IMR-90 (cell line): Measurements from ENCODE around the gene GPR15LG. TPM values are rescaled to one million over a fixed set of nuclear protein-coding genes. Genes with fewer than 3 reads are reported as not detected.

Source experiments
- ATAC-seq: fragments of 200-7000 bp; cut with Tn5 transposase; 2 replicates; pipeline ENCODE4 v1.9.1; 2020; ENCODE audit warnings: low read depth, mild to moderate bottlenecking, moderate library complexity
- BruUV-seq: library from RNA; stranded (reverse); fragments of 400-500 nt; replicated peaks from 2 replicates; lab custom pipeline; 2021; lab: Mats Ljungman, UMichigan
- CTCF ChIA-PET: fragments of 300-600 bp; formaldehyde crosslinking; extraction: SDS; loops from one replicate; lab custom pipeline; 2021; ENCODE audit warnings: antibody characterized with exemption; lab: Yijun Ruan, JAX
- POLR2A ChIA-PET: fragments of 300-600 bp; sonication (Branson Sonifier 250); formaldehyde crosslinking; loops from one replicate; lab custom pipeline; 2022; ENCODE audit warnings: antibody characterized with exemption; ENCODE audit not compliant: unreplicated experiment; lab: Charles Lee
- DNase-seq: peaks from one replicate; pipeline ENCODE4 v3.0.0; 2013
- H2AFZ ChIP-seq: replicated peaks from 2 replicates; pipeline ENCODE3; 2013; ENCODE audit warnings: low read length, mild to moderate bottlenecking; ENCODE audit not compliant: poor library complexity
- H2AK5ac ChIP-seq: 2 replicates; pipeline ENCODE4 v1.6.1; 2013; ENCODE audit warnings: low read depth, low read length, inconsistent platforms
- H2AK9ac ChIP-seq: replicated peaks from 2 replicates; pipeline ENCODE3; 2013; ENCODE audit warnings: mild to moderate bottlenecking, low read depth, low read length, moderate library complexity; ENCODE audit not compliant: poor library complexity
- H2BK120ac ChIP-seq: 2 replicates; pipeline ENCODE4 v1.6.1; 2013; ENCODE audit warnings: low read depth, low read length, inconsistent platforms
- H2BK15ac ChIP-seq: 3 replicates; pipeline ENCODE4 v1.6.1; 2013; ENCODE audit warnings: low read depth, low read length, inconsistent platforms
- H2BK20ac ChIP-seq: 2 replicates; pipeline ENCODE4 v1.6.1; 2013; ENCODE audit warnings: low read depth, mild to moderate bottlenecking, inconsistent platforms, low read length, moderate library complexity
- H2BK5ac ChIP-seq: 2 replicates; pipeline ENCODE4 v1.6.1; 2013; ENCODE audit warnings: mild to moderate bottlenecking, low read depth, low read length, inconsistent platforms; ENCODE audit not compliant: poor library complexity, severe bottlenecking
- H3K14ac ChIP-seq: replicated peaks from 2 replicates; pipeline ENCODE4 v1.6.1; 2013; ENCODE audit warnings: low read depth, low read length, inconsistent platforms
- H3K18ac ChIP-seq: 2 replicates; pipeline ENCODE4 v1.6.1; 2013; ENCODE audit warnings: low read depth, low read length, control low read depth
- H3K23ac ChIP-seq: 2 replicates; pipeline ENCODE4 v1.6.1; 2013; ENCODE audit warnings: low read depth, low read length, inconsistent platforms
- H3K27ac ChIP-seq: 2 replicates; pipeline ENCODE4 v1.5.1; 2013; ENCODE audit warnings: mild to moderate bottlenecking, control low read depth, low read length; ENCODE audit not compliant: insufficient read depth
- H3K27me3 ChIP-seq: 2 replicates; pipeline ENCODE4 v1.6.1; 2013; ENCODE audit warnings: low read length; ENCODE audit not compliant: control insufficient read depth, insufficient read depth
- H3K36me3 ChIP-seq: 2 replicates; pipeline ENCODE4 v1.6.1; 2013; ENCODE audit warnings: low read length, mixed read lengths; ENCODE audit not compliant: control insufficient read depth, insufficient read depth
- H3K4ac ChIP-seq: 2 replicates; pipeline ENCODE4 v1.6.1; 2013; ENCODE audit warnings: low read depth, low read length, inconsistent platforms
- H3K4me1 ChIP-seq: 2 replicates; pipeline ENCODE4 v1.6.1; 2013; ENCODE audit warnings: low read length, mixed read lengths; ENCODE audit not compliant: control insufficient read depth, insufficient read depth
- H3K4me2 ChIP-seq: 2 replicates; pipeline ENCODE4 v1.6.1; 2013; ENCODE audit warnings: low read depth, mild to moderate bottlenecking, control low read depth, low read length, moderate library complexity
- H3K4me3 ChIP-seq: 2 replicates; pipeline ENCODE4 v1.5.1; 2013; ENCODE audit warnings: low read depth, mild to moderate bottlenecking, control low read depth, low read length, moderate library complexity; ENCODE audit not compliant: insufficient read depth
- H3K56ac ChIP-seq: 2 replicates; pipeline ENCODE4 v1.6.1; 2013; ENCODE audit warnings: low read length, inconsistent platforms; ENCODE audit not compliant: insufficient read depth; ENCODE audit errors: extremely low read depth
- H3K79me1 ChIP-seq, 2 experiments: 2 replicates each; pipeline ENCODE4 v1.6.1; 2013; ENCODE audit warnings: low read length in 2 of 2, inconsistent platforms in 1 of 2, low read depth in 1 of 2
- H3K9ac ChIP-seq: 2 replicates; pipeline ENCODE4 v1.6.1; 2013; ENCODE audit warnings: low read depth, low read length, control low read depth
- H3K9me1 ChIP-seq: 2 replicates; pipeline ENCODE4 v1.6.1; 2013; ENCODE audit warnings: low read length, inconsistent platforms; ENCODE audit not compliant: insufficient read depth
- H3K9me3 ChIP-seq: 2 replicates; pipeline ENCODE4 v1.6.1; 2013; ENCODE audit warnings: low read length; ENCODE audit not compliant: control insufficient read depth, insufficient read depth
- H4K20me1 ChIP-seq: 2 replicates; pipeline ENCODE4 v1.6.1; 2013; ENCODE audit warnings: low read length, inconsistent platforms; ENCODE audit not compliant: insufficient read depth
- H4K5ac ChIP-seq: 2 replicates; pipeline ENCODE4 v1.6.1; 2013; ENCODE audit warnings: mild to moderate bottlenecking, low read depth, low read length, control low read depth
- H4K8ac ChIP-seq, 2 experiments: 2 replicates each; pipeline ENCODE4 v1.6.1; 2013; ENCODE audit warnings: low read depth in 2 of 2, low read length in 2 of 2, control low read depth in 1 of 2, inconsistent platforms in 1 of 2
- H4K91ac ChIP-seq: 2 replicates; pipeline ENCODE4 v1.6.1; 2013; ENCODE audit warnings: low read depth, low read length, inconsistent platforms; ENCODE audit not compliant: insufficient read depth
- CEBPB ChIP-seq: IDR thresholded peaks from 2 replicates; pipeline ENCODE4 v1.6.1; 2012; ENCODE audit warnings: low read depth, low read length, improper control_type of control experiment
- CHD1 ChIP-seq: IDR thresholded peaks from 2 replicates; pipeline ENCODE4 v1.6.1; 2012; ENCODE audit warnings: low read depth, low read length, improper control_type of control experiment
- WGBS, 2 experiments: methylation state at CpG; one replicate each; pipeline versions ENCODE4 v1.1.5 to v1.1.7; 2013; ENCODE audit warnings: missing lambda C conversion rate in 2 of 2; ENCODE audit not compliant: insufficient read length in 1 of 2; ENCODE audit errors: extremely low coverage in 2 of 2; 5-methylcytosine and 5-hydroxymethylcytosine counted together
- dilution Hi-C: fragments of 300-500 bp; cut with HindIII; formaldehyde crosslinking; loops from one replicate; pipeline ENCODE4 v1.14.3; 2018; ENCODE audit warnings: low sequenced_read_pairs; ENCODE audit not compliant: unreplicated experiment
- in situ Hi-C: fragments of 300-500 bp; cut with MboI; formaldehyde crosslinking; loops from 3 replicates; pipeline ENCODE4 v1.14.3; 2019; ENCODE audit warnings: low sequenced_read_pairs, inconsistent platforms, mixed read lengths
- intact Hi-C: fragments of 100-400 bp; cut with micrococcal nuclease; formaldehyde crosslinking; loops from 2 replicates; pipeline ENCODE4 v1.10.0; 2022
- polyA plus RNA-seq, 3 experiments: library from polyadenylated mRNA; depleted of rRNA; stranded (reverse); fragments of >200 nt; gene quantifications; 2 replicates each; pipeline ENCODE4 v1.2.3, GENCODE V29; 2012; ENCODE audit warnings: low replicate concordance in 1 of 3
- total RNA-seq: library from RNA; depleted of rRNA; stranded (reverse); fragments of >200 nt; gene quantifications from 2 replicates; pipeline ENCODE4 v1.2.3, GENCODE V29; 2012

GPR15LG gene
- total and polyA plus RNA-seq, 2 of the 4 experiments (the other 2 are of a cell fraction), result not detected

- no peaks in the 10 kb centered on the region for H3K36me3 ChIP-seq
- no peak within 1 kb of the TSS for H2BK20ac ChIP-seq
- no peak within 1 kb of the TSS for H3K4ac ChIP-seq
- no peak within 1 kb of the TSS for H2AFZ ChIP-seq
- no peaks in the 10 kb centered on the region for H3K4me1 ChIP-seq
- H2AK9ac ChIP-seq, result no peak within 1 kb of the TSS
- H2BK15ac ChIP-seq, result no peak within 1 kb of the TSS
- H3K27ac ChIP-seq, result no peak within 1 kb of the TSS
- no peak within 1 kb of the TSS for H3K18ac ChIP-seq
- DNase-seq, result no peak
- no TSS peak for BruUV-seq
- H4K5ac ChIP-seq, result no peak within 1 kb of the TSS
- dilution Hi-C loops, result no loop called here
- TF ChIP-seq CHD1 (no peak), CEBPB (no peak)
- H3K79me1 ChIP-seq, result no peaks in the 10 kb centered on the region
- no peak within 1 kb of the TSS for H2BK120ac ChIP-seq
- H3K9me3 ChIP-seq, result no peaks in the 10 kb centered on the region
- H3K56ac ChIP-seq, result no peak within 1 kb of the TSS
- no peak within 1 kb of the TSS for H4K8ac ChIP-seq
- no peak within 1 kb of the TSS for H3K9ac ChIP-seq
- H4K91ac ChIP-seq, result no peak within 1 kb of the TSS
- in situ Hi-C loops, result no loop called here
- H3K14ac ChIP-seq, result no peak within 1 kb of the TSS
- no peak within 1 kb of the TSS for H2AK5ac ChIP-seq
- no peaks in the 10 kb centered on the region for H4K20me1 ChIP-seq
- 50% methylated on average over 1 of the region's 6 CpGs; no CpG with 5 or more reads in 1 of the 2 experiments for WGBS, 2 experiments
- ATAC-seq, result no peak
- H3K4me3 ChIP-seq, result no peak within 1 kb of the TSS
- intact Hi-C loops, result no loop called here
- no peaks in the 10 kb centered on the region for H3K9me1 ChIP-seq
- CTCF ChIA-PET, result no interaction called here
- H3K27me3 ChIP-seq, result no peaks in the 10 kb centered on the region; the same call in none of the 2 replicates
- no peak within 1 kb of the TSS for H3K23ac ChIP-seq
- no peak within 1 kb of the TSS for H3K4me2 ChIP-seq
- POLR2A ChIA-PET, result no interaction called here
- H2BK5ac ChIP-seq, result no peak within 1 kb of the TSS
These were observed 52.0 kb downstream of the GPR15LG start, which contains the start of gene LRIT2 for GRCh38 chr10:84225427-84226173. TSS of gene LRIT2 (minus strand) at chr10:84225544. CDS start at chr10:84225520, 24 bp downstream.
